ENCODE results near the gene MSH5. TPM values are rescaled to one million over a fixed set of nuclear protein-coding genes. Genes with fewer than 3 reads are reported as not detected.
A peak's percentile ranks its signal among the peaks of the same experiment; 100 is the strongest.
"Not testable (repeated sequence)": the region's sequence is repeated elsewhere in the genome, so short reads cannot be mapped to it uniquely, and the experiment has no call there.

The MSH5 gene
- total RNA-seq, 4 donors from 2014 or later = 12.6 to 60.1 (median 17.2) TPM

DNA sequence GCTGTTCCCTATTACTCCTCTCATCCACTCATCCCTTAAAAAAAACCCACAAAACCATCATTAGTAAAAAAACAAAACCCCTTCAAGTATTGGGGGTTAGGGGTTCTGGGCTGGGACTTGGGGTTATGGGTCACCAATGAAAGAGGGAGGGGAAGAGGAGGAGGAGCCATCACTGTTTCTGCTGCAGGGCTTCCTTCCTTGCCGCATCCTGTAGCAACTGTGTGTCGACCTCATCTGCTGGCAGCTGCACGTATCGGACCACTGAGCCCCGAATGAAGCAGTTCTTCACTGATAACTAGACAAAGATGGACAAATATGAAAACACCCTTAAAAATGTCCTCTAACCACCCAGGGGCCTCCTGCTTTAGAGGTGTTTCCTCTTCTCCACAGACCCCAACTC is 57.8 kb downstream of the MSH5 start:
- H3K27ac ChIP-seq = no peak overlapping the region

DNA sequence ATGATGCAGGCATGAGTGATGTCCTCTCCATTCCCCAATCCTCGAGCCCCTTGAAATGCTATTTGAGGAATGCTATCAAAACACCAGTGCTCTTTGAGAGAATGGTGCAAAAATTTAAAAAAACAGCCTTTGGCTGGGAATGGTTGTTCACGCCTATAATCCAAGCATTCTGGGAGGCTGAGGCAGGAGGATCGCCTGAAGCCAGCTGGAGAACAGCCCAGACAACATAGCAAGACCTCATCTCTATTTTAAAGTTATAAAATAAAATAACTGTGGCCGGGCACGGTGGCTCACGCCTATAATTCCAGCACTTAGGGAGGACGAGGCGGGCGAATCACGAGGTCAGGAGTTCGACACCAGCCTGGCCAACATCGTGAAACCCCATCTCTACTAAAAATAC is 60.0 kb downstream of the MSH5 start:
- TF ChIP-seq EP300 (IDR thresholded peaks at IDR 0.05) = no peak
- no peak for TF ChIP-seq POLR2AphosphoS5 (IDR thresholded peaks at IDR 0.05)
- TF ChIP-seq POLR2A (IDR thresholded peaks at IDR 0.05) = no peak
- TF ChIP-seq, protein P1, sequence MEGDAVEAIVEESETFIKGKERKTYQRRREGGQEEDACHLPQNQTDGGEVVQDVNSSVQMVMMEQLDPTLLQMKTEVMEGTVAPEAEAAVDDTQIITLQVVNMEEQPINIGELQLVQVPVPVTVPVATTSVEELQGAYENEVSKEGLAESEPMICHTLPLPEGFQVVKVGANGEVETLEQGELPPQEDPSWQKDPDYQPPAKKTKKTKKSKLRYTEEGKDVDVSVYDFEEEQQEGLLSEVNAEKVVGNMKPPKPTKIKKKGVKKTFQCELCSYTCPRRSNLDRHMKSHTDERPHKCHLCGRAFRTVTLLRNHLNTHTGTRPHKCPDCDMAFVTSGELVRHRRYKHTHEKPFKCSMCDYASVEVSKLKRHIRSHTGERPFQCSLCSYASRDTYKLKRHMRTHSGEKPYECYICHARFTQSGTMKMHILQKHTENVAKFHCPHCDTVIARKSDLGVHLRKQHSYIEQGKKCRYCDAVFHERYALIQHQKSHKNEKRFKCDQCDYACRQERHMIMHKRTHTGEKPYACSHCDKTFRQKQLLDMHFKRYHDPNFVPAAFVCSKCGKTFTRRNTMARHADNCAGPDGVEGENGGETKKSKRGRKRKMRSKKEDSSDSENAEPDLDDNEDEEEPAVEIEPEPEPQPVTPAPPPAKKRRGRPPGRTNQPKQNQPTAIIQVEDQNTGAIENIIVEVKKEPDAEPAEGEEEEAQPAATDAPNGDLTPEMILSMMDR (IDR thresholded peaks at IDR 0.05) = no peak

More for the DNA sequence above, 57.8 kb downstream of the MSH5 start:
- WGBS = 46% methylated on average over 5 of the region's 5 CpGs
- Histone ChIP-seq H3K9me3 (no peaks in the 10 kb centered on the region), H3K4me3 (no peak overlapping the region), H3K36me3 (peaks cover 5% of the 10 kb centered on the region), H3K4me1 (peaks cover 36% of the 10 kb centered on the region), H3K27me3 (no peaks in the 10 kb centered on the region)
- TF ChIP-seq EP300 (IDR thresholded peaks at IDR 0.05) (no peak), POLR2A (IDR thresholded peaks at IDR 0.05) (no peak), POLR2AphosphoS5 (IDR thresholded peaks at IDR 0.05) (no peak)
- TF ChIP-seq, protein P1 (IDR thresholded peaks at IDR 0.05) = no peak
- no peak for DNase-seq (ENCODE audit: low spot score in 2 of 2)

DNA sequence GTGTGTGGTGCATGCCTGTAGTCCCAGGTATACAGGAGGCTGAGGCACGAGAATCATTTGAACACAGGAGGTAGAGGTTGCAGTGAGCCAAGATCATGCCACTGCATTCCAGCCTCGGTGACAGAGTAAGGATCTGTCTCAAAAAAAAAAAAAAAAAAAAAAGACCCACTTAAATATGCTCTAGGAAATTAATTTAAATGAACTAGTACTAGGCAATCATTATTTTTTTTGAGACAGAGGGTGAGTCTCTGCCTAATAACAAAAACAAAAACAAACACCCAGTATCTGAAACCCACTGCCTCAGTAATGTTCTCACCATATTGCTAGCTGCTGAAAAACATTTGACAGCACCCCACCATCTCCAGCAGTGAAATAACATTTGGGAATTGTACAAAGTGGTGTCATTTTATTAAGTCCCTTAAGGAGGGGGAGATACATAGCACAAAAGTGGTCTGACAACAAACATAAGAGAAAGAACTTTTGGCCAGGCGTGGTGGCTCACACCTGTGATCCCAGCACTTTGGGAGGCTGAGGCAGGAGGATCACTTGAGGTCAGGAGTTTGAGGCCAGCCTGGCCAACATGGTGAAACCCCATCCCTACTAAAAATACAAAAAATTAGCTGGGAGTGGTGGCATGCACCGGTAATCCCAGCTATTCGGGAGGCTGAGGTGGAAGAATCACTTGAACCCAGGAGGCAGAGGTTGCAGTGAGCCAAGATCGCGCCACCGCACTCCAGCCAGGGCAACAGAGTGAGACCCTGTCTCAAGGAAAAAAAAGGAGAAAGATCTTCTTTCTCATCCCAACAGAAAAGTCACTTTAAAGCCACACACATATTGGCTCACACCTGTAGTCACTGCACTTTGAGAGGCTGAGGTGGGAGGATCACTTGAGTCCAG is 61.5 kb downstream of the MSH5 start:
- not testable (repeated sequence) for H3K36me3 ChIP-seq; DNase-seq (ENCODE audit: low spot score in 2 of 2); H3K27ac ChIP-seq; H3K9me3 ChIP-seq; H3K4me3 ChIP-seq; H3K27me3 ChIP-seq
- 96% methylated on average over 5 of the region's 8 CpGs for WGBS
- H3K4me1 ChIP-seq = peaks cover 22% of the 10 kb centered on the region

More for the DNA sequence above, 60.0 kb downstream of the MSH5 start:
- Histone ChIP-seq H3K27ac (no peak overlapping the region), H3K4me3 (no peak overlapping the region), H3K4me1 (peaks cover 21% of the 10 kb centered on the region), H3K9me3 (no peaks in the 10 kb centered on the region), H3K27me3 (no peaks in the 10 kb centered on the region), H3K36me3 (peaks cover 5% of the 10 kb centered on the region)
- 78% methylated on average over 12 of the region's 12 CpGs for WGBS
- DNase-seq (ENCODE audit: low spot score in 2 of 2) = no peak

DNA sequence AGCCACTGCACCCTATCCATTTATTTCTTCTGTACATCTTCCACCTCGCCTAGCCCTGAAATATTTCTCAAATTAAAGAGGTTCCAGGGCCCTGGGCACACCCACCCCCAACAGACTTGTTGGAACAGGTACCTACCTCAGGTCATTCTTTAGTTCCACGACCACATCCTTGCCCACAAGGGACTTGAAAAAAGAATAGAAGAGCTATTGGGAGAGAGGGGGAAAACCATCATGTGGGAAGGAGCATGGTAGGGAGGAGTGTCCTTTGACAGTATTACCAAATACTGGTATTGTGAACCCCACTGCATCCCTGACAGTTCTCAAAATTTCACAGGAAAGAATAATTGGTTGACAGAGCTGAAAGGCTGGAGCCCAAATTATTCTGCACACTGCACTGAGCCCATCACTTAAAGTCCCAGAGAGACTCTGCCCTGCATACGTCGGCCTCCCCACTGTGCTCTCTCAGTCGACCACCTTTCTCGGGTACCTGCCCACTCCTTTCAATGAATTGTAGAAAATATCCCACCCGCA is 66.2 kb downstream of the MSH5 start:
- TF ChIP-seq POLR2A (IDR thresholded peaks at IDR 0.05) (no peak), EP300 (IDR thresholded peaks at IDR 0.05) (no peak)
- TF ChIP-seq, protein P1 (IDR thresholded peaks at IDR 0.05) = no peak
- peak overlapping the region; percentile 93 for H3K27ac ChIP-seq
- H3K4me3 ChIP-seq = peak overlapping the region; percentile 73
- H3K9me3 ChIP-seq = no peaks in the 10 kb centered on the region
- WGBS = 11% methylated on average over 7 of the region's 7 CpGs
- H3K27me3 ChIP-seq = no peaks in the 10 kb centered on the region
- peaks cover 5% of the 10 kb centered on the region for H3K36me3 ChIP-seq
- DNase-seq (ENCODE audit: low spot score in 2 of 2) = no peak
- peaks cover 18% of the 10 kb centered on the region for H3K4me1 ChIP-seq

DNA sequence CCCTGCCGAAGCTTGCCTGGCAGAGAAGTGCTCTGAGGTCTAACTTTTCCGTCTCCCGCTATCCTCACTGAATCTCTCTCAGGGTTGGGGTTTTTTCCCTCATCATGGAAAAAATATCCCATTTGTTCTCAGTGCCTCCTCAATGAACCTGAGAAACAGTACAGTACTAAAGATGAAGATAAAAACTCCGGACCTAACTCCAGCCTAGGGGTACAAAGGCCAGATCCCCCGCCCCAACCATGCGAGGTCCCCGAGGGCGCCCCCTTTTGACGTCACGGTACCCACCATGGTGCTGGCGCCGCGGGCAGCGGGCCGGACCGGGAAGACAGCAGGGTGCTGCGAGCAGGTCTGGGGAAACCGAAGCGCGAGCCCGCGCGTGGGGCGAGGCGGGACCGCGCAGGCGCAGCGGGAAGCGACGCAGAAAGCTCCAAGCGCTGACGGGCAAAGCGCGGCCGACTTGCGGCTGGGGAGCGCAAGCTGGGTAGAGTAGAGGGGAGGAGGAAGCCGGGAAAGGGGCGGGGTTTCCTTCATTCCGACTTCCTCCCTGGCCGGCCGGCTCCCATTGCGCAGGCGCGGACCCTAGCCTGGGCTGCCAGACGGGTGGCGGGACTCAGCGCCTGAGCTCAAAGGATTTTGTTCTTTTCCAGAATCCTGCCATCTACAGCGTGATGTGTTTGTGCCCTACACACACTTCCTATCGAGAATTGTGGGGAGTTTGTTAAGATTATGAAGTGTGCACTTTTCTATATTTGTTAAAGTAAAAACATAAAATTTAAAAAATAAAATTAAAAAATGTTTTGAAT is 66.9 kb downstream of the MSH5 start, which contains the start of gene LSM2:
LSM2 (minus strand) TSS at position 497 of the 803 bp plus-strand sequence; CDS start at position 288, 209 bp downstream.
- Histone ChIP-seq H3K9me3 (no peaks in the 10 kb centered on the region), H3K27ac (peak within 1 kb of the TSS; percentile 93)
- under 1% methylated on average over 47 of the region's 51 CpGs for WGBS

DNA sequence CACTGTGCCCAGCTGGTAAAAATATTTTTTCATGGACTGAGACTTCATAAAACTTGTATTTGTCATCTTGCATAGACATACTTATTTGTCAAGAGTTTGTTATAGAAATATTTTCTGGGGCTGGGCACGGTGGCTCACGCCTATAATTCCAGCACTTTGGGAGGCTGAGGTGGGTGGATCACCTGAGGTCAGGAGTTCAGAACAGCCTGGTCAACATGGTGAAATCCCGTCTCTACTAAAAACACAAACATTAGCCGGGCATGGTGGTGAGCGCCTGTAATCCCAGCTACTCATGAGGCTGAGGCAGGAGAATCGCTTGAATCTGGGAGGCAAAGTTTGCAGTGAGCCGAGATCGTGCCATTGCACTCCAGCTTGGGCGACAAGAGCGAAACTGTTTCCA is 68.8 kb downstream of the MSH5 start:
- not testable (repeated sequence) for H3K27ac ChIP-seq; H3K27me3 ChIP-seq; H3K4me3 ChIP-seq; H3K36me3 ChIP-seq; H3K9me3 ChIP-seq; DNase-seq (ENCODE audit: low spot score in 2 of 2)
- 90% methylated on average over 10 of the region's 10 CpGs for whole genome bisulfite sequencing
- H3K4me1 ChIP-seq = peaks cover 30% of the 10 kb centered on the region

More for the DNA sequence above, 66.9 kb downstream of the MSH5 start, which contains the start of gene LSM2:
- TF ChIP-seq, protein P1 (IDR thresholded peaks at IDR 0.05) = peak in 1 of 2 donors; percentile 7
- TF ChIP-seq POLR2A (IDR thresholded peaks at IDR 0.05) (peak; percentile 21 to 47), POLR2AphosphoS5 (IDR thresholded peaks at IDR 0.05) (peak in 1 of 3 donors; percentile 87), EP300 (IDR thresholded peaks at IDR 0.05) (no peak)
- peaks cover 5% of the 10 kb centered on the region for H3K36me3 ChIP-seq
- H3K4me1 ChIP-seq = peaks cover 18% of the 10 kb centered on the region
- H3K27me3 ChIP-seq = no peaks in the 10 kb centered on the region
- DNase-seq (ENCODE audit: low spot score in 2 of 2) = peak; percentile 98
- peak within 1 kb of the TSS; percentile 73 for H3K4me3 ChIP-seq
